Tibial nerve (tissue), 4 donors: ENCODE results near the gene NUCKS1.

Experiments used
- EP300 ChIP-seq, 2 donors: sonication (generic); formaldehyde crosslinking; IDR thresholded peaks; one replicate each; pipeline ENCODE4 v1.6.1; 2017; ENCODE audit warnings: antibody characterized with exemption in 2 of 2, mild to moderate bottlenecking in 1 of 2
- POLR2A ChIP-seq, 2 donors: fragments of 450-650 bp; IDR thresholded peaks; one replicate each; pipeline ENCODE4 v1.6.1; 2017; ENCODE audit warnings: antibody characterized with exemption in 2 of 2, mild to moderate bottlenecking in 2 of 2, moderate library complexity in 2 of 2
- TF ChIP-seq, protein P1 (sequence below), 5 experiments: fragments of 200-600 bp in 3 of 5; fragments of 450-650 bp in 2 of 5; sonication (generic) in 3 of 5; IDR thresholded peaks; one replicate each; pipeline ENCODE4 v1.5.1; 2016 to 2019; ENCODE audit warnings: antibody characterized with exemption in 5 of 5, mild to moderate bottlenecking in 3 of 5, moderate library complexity in 2 of 5

DNA sequence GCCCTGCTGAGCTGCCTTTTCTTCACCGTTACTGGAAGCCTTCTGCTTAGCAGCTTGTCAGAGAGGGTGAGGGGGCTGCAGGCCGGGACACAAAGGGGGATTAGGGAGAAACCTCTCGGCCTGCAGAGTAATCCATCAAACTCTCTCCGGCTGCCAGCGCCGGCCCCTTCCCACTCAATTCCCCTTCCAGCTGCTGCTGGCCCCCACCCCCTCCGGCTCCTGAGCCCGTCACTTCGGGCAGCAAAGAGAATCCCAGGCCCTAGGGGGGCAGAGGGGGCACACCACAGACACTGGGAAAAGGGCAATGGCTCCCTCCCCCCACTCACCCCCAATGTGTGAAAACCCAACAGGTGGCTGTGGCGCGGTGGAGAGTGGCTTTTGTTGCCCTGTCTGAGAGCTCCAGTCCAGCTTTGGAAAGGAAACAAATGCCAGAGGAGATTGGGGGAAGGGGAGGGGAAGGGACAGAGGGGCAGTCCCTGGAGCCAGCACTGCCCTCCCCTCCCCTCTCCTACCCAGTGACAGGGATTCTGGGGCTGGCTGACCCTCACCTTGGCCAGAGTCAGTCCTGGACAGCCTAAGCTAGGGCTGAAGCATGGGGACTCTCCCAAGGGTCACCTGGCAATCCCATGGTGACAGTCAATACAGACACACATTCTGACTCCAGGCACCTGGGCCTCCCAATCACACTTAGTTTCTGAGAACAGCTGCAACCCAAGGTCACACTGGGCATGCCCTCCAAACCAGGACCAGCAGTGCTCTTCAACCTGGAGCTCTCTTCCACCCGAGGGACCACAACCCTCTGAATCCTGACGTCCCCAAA, 79.2 kb downstream of the NUCKS1 start:
- TF ChIP-seq, protein P1, sequence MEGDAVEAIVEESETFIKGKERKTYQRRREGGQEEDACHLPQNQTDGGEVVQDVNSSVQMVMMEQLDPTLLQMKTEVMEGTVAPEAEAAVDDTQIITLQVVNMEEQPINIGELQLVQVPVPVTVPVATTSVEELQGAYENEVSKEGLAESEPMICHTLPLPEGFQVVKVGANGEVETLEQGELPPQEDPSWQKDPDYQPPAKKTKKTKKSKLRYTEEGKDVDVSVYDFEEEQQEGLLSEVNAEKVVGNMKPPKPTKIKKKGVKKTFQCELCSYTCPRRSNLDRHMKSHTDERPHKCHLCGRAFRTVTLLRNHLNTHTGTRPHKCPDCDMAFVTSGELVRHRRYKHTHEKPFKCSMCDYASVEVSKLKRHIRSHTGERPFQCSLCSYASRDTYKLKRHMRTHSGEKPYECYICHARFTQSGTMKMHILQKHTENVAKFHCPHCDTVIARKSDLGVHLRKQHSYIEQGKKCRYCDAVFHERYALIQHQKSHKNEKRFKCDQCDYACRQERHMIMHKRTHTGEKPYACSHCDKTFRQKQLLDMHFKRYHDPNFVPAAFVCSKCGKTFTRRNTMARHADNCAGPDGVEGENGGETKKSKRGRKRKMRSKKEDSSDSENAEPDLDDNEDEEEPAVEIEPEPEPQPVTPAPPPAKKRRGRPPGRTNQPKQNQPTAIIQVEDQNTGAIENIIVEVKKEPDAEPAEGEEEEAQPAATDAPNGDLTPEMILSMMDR (IDR thresholded peaks at IDR 0.05), result no peak
- TF ChIP-seq EP300 (IDR thresholded peaks at IDR 0.05) (no peak), POLR2A (IDR thresholded peaks at IDR 0.05) (no peak)
